Epithelial cell of proximal tubule (primary cell): ENCODE measurements around the gene ANKFN1. TPM values are rescaled to one million over a fixed set of nuclear protein-coding genes. Genes with fewer than 3 reads are reported as not detected.

ENCODE experiments used
- DNase-seq: peaks from one replicate; pipeline ENCODE4 v3.0.0-alpha.2; 2011; ENCODE audit warnings: low read depth
- H3K4me3 ChIP-seq: 2 replicates; pipeline ENCODE4 v1.5.1; 2011; ENCODE audit warnings: low read depth, mild to moderate bottlenecking, low read length
- CTCF ChIP-seq: conservative IDR thresholded peaks from 2 replicates; pipeline ENCODE4 v1.5.1; 2012; ENCODE audit warnings: low read depth, mild to moderate bottlenecking, low read length
- total RNA-seq: library from RNA; depleted of rRNA; stranded (reverse); fragments of >200 nt; gene quantifications from 2 replicates; pipeline ENCODE4 v1.2.3, GENCODE V29; 2015

ANKFN1 gene
- total RNA-seq, 1 donor from 2014 or later = not detected

- DNase-seq = no peak
- no peak overlapping the region for H3K4me3 ChIP-seq
- no peak for TF ChIP-seq CTCF
Measured at GRCh38 chr17:56244268-56244890, 91.1 kb downstream of the ANKFN1 start.

GRCh38 chr17:56247816-56248215 is 94.5 kb downstream of the ANKFN1 start:
- no peak for TF ChIP-seq CTCF
- H3K4me3 ChIP-seq = no peak overlapping the region
- no peak for DNase-seq

- no peak for TF ChIP-seq CTCF
- no peak for DNase-seq
- no peak overlapping the region for H3K4me3 ChIP-seq
Measured at GRCh38 chr17:56257075-56257474, 103.8 kb downstream of the ANKFN1 start.

- no peak for DNase-seq
- TF ChIP-seq CTCF = no peak
- no peak overlapping the region for H3K4me3 ChIP-seq
Measured at GRCh38 chr17:56260376-56261002, 107.2 kb downstream of the ANKFN1 start.

- TF ChIP-seq CTCF = no peak
Measured at GRCh38 chr17:56262803-56263202, 109.5 kb downstream of the ANKFN1 start.

GRCh38 chr17:56269556-56270389 is 116.5 kb downstream of the ANKFN1 start:
- TF ChIP-seq CTCF = no peak
- DNase-seq = no peak

More at GRCh38 chr17:56262803-56263202, 109.5 kb downstream of the ANKFN1 start:
- H3K4me3 ChIP-seq = no peak overlapping the region
- no peak for DNase-seq

More at GRCh38 chr17:56269556-56270389, 116.5 kb downstream of the ANKFN1 start:
- no peak overlapping the region for H3K4me3 ChIP-seq
